Measurements from ENCODE around the gene C1S.
"Not testable (repeated sequence)": the region's sequence is repeated elsewhere in the genome, so short reads cannot be mapped to it uniquely, and the experiment has no call there.

C1S gene

GRCh38 chr12:7046383-7047105 is 14.0 kb upstream of the C1S start:
- no peak for DNase-seq (ENCODE audit: low spot score)

DNA sequence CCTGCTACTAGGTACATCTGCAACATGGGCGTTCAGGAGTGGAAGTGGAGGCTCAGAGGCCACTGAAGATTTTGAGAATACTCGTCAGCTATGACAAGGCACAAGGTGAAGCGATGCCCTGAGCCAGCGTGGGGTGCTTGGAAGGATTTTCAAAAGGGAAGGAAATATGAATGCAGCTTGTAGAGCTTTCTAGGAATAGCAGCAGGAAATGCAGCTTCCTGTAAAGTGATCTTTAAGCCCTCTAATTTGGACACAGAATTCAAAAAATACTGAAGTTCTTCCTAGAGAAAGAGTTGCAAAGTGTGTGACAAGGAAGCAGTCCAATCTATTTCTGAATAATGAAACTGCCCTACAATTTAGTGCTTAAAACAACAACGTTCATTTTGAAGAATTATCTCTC is 13.2 kb upstream of the C1S start:
- no peak for DNase-seq (ENCODE audit: low spot score)

DNA sequence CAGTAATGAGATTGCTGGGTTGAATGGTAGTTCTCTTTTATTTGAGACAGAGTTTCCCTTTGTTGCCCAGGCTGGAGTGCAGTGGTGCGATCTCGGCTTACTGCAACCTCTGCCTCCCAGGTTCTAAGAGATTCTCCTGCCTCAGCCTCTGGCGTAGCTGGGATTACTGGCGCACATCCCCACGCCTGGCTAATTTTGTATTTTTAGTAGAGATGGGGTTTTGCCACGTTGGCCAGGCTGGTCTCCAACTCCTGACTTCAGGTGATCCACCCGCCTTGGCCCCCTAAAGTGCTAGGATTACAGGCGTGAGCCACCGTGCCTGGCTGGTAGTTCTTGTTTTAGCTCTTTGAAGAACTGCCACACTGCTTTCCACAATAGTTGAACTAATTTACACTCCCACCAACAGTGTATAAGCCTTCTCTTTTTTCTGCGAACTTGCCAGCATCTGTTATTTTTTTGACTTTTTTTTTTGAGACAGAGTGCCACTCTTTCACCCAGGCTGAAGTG is 11.0 kb upstream of the C1S start:
- not testable (repeated sequence) for DNase-seq (ENCODE audit: low spot score)

DNA sequence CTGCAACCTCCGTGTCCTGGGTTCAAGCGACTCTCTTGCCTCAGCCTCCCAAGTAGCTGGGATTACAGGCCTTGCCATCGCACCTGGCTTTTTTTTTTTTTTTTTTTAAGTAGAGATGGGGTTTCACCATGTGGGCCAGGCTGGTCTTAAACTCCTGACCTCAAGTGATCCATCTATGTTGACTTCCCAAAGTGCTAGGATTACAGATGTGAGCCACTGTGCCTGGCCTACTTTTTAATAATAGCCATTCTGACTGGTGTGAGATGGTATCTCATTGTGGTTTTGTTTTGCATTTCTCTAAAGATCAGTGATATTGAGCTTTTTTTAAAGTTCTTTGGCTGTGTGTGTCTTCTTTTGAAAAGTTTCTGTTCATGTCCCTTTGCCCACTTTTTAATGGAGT is 10.5 kb upstream of the C1S start:
- DNase-seq (ENCODE audit: low spot score), result not testable (repeated sequence)

DNA sequence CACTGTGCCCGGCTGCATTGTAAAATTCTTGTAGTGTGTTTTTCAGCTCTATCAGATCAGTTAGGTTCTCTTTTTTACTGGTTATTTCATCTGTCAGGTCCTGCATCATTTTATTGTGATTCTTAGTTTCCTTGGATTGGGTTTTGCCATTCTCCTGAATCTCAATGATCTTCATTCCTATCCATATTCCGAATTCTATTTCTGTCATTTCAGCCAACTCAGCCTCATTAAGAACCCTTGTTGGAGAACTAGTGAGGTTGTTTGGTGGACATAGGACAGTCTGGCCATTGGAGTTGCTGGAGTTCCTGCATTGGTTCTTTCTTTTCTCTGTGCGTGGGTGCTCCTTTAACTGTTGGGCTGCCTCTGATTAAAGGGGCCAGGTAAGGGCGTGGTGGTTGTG is 5.6 kb upstream of the C1S start:
- no peak for DNase-seq (ENCODE audit: low spot score)

DNA sequence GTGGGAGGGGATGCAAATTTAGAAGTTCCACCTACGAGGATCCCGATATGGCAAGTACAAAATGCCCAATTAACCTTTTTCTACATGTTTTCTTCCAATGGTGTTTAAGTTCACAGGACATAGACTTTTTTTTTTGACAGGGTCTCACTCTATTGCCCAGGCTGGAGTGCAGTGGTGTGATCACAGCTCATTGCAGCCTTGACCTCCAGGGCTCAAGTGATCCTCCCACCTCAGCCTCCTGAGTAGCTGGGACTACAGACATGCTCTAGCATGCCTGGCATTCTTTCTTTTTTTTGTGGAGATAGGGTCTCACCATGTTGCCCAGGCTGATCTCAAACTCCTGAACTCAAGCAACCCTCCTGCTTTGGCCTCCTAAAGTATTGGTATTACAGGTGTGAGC is 4.8 kb upstream of the C1S start:
- DNase-seq (ENCODE audit: low spot score), result not testable (repeated sequence)

DNA sequence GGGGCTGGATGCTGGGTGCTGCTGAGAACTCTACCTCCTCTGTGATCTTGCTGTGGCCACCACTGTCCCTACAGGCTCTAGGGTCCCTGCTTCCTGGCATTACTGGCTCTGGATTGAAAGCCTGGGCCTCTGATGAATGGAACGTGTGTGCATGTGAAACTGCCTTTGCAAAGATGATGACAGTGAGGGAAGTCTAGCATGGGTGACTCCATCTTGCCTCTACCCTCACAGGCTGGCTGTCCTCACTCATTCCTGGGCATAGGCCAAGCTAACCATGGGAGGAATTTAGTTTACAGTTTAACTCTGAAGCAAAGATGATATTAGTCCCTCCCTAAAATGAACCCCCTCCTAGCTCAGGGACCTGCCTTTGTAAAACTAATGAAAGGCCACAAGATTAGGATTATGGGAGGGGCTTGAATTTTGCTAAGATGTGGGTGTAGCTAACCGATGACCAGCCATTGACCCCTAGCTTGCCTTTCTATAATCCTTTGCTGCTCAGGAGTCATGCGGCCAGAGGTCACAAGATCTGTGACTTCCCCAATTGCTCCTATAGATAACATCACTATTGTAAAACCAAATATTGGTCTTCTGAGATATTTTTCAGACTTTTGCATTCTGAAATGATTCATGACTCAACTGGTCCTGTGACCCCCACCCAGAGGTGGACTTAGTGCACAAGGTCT is 2.2 kb upstream of the C1S start:
- DNase-seq (ENCODE audit: low spot score), result no peak

DNA sequence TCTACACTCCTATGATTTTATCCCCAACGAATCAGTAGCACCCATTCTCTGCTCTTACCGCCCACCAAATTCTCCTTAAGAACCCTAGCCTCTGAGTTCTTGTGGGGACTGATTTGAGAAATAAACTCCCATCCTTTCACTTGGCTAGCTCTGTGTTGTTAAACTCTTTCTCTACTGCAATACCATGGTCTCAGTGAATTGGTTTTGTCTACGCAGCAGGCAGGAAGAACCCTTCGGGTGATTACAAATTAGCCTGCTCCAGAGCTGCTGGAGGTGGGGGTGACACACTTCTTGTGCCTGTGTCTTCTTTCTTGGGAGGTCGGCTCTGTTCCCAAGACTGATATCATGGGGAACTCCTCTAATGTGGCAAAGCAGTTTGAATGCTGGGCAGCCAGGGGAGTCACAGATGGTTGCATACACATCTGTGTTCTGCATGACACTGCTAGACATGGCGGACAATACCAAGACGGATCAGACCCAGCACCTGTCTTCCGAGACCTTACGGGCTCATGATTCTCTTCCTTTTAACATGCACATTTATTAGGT is 1.6 kb upstream of the C1S start:
- DNase-seq (ENCODE audit: low spot score), result no peak

DNA sequence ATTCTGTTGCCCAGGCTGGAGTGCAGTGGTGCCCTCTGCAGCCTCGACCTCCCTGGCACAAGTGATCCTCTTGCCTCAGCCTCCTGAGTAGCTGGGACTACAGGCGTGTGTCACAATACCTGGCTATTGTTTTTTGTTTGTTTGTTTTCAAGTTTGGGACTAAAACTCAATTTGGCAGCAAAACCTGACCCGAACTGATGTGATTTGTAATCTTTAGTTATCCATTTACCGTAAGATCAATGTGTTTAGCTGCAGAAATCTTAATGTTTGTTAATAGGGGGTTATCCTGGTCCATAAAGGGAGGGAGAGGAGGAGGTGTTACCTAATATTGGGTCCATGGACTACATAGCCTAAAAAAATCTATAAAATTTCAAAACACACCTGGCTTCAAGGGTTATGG is 738 bp upstream of the C1S start:
- no peak for DNase-seq (ENCODE audit: low spot score)

DNA sequence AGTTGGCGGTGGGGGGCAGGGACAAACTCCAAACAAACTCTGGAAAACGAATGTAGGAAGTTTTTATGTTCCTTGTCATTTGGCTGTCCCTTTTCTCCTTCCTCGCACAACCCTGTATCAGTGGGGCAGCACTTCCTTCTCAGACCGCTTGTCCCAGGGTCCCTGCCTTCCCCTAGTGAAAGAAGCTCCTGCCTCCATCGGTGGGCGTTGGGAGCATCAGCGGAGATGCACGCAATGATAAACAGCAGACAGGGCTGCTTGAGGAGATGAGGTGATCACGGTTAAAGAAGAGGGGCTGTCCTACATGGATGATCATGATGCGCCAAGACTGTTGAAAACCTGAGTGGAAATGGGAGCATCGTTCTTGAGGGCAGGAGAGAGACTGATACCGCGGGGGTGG is 620 bp downstream of the C1S start:
- no peak for DNase-seq (ENCODE audit: low spot score)

DNA sequence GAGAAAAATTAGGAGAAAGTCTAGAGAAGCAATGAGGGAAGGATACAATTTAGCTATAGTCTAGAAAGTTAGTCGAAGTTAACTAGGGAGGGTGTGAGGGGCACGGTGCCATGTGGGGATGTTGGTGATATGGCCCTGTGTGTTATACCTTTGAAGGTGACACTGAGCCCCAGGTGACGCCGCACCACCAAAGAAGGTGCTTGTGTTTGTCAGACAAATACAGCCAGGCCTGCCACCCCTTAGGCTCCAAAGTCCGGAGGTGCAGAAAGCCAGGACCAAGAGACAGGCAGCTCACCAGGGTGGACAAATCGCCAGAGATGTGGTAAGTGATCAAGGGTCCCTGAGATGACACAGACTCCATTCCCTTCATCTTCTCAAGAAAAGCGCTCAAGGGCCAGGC is 1.1 kb downstream of the C1S start:
- DNase-seq (ENCODE audit: low spot score), result no peak

DNA sequence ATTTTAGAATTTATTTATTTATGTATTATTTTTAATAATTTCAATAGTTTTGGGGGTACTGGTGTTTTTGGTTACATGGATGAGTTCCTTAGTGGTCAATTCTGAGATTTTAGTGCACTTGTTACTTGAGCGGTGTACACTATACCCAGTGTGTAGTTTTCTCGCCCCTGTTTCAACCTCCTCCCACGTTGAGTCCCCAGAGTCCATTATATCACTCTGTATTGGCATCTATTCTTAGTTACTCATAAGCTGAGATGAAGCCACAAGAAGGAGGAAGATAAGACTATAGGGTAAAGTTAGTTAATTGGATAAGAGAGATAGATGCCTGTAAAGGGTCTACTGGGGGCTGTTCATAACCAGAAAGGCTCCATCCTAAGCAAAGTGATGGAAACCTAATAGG is 4.0 kb downstream of the C1S start:
- DNase-seq (ENCODE audit: low spot score), result no peak

DNA sequence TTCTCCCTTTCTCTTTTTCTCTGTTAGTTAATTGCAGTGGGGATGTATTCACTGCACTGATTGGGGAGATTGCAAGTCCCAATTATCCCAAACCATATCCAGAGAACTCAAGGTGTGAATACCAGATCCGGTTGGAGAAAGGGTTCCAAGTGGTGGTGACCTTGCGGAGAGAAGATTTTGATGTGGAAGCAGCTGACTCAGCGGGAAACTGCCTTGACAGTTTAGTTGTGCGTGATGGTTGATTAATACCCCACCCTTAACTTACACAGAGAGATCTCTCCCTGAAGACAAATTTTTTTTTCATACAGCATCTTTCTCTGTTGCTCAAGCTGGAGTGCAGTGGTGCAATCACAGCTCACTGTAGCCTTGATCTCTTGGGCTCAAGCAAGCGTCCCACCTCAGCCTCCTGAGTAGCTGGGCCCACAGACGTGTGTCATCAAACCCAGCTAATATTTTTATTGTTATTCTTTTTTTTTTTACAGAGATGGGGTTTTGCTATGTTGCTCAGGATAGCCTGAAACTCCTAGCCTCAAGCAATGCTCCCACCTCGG is 4.6 kb downstream of the C1S start:
- no peak for DNase-seq (ENCODE audit: low spot score)

DNA sequence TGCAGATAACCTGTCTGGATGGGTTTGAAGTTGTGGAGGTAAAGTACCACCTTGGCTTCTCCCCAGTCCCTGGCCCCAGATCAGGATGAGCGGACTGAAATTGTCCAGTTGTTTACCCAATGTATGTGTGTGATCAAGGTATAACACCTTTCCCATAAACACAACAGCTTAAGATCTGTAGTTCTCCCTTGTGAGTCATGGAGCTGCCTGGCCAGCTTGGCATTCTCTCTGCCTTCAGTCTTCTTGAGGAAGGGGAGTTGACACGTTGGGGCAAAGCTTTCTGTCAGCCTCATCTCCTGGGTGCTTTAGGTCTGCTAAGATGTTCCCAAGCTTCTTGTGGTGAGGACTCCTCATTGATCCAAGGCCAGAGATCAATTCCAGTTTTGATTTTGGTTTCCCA is 6.1 kb downstream of the C1S start:
- DNase-seq (ENCODE audit: low spot score), result no peak

- DNase-seq (ENCODE audit: low spot score), result no peak
Observed at GRCh38 chr12:7067096-7067495, 6.6 kb downstream of the C1S start.

- no peak for DNase-seq (ENCODE audit: low spot score)
Observed at GRCh38 chr12:7068240-7068993, 7.9 kb downstream of the C1S start.

GRCh38 chr12:7068994-7069346 is 8.5 kb downstream of the C1S start:
- DNase-seq (ENCODE audit: low spot score), result no peak

- DNase-seq (ENCODE audit: low spot score), result no peak
Observed at GRCh38 chr12:7069386-7069785, 8.9 kb downstream of the C1S start.

DNA sequence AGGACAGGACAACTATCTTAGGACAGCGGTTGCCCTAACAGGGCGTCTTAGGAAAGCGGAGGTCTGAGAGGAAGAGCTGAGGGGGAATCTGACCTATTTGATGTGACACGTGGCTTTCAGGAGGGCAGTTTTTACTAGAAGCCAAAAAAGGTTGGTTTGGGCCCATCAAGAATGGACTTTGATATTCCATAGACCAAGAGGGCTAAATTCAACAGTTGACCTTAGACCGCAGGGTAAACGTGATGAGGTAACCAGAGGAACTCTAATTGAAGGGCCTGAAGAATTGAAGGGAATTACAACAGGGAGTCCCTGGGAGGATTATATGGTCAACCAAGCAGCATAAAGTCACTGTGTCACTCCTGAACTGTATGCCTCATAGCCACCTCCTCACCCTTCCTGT is 11.5 kb downstream of the C1S start:
- no peak for DNase-seq (ENCODE audit: low spot score)

- DNase-seq (ENCODE audit: low spot score), result no peak
Observed at GRCh38 chr12:7072554-7072953, 12.0 kb downstream of the C1S start.

DNA sequence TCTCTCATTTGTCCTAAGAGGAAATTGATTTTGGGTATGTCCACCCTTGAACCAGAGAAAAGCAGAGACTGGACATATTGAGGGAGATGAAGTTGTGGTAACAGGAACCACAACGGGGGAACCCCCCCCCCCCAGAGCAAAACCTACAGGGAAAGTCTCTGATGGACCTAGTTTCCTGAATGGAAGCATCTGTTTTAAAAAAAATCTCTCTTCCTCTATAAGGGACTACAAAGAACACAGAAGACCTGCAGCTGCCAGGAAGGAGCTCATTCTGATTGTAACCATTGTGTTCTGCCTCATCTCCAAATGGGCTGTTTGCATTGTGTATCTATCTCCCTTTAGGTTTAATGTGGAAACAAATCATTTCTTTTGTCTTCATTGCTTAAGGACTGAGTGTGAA is 13.4 kb downstream of the C1S start:
- no peak for DNase-seq (ENCODE audit: low spot score)

GRCh38 chr12:7075518-7075917 is 15.0 kb downstream of the C1S start:
- DNase-seq (ENCODE audit: low spot score), result no peak

- no peak for DNase-seq (ENCODE audit: low spot score)
Observed at GRCh38 chr12:7075939-7076338, 15.4 kb downstream of the C1S start.

Measured in globus pallidus (tissue), 1 donor.